T-helper 2 cell (primary cell): Measurements from ENCODE around the gene RASAL3.
"Not testable (repeated sequence)": the region's sequence is repeated elsewhere in the genome, so short reads cannot be mapped to it uniquely, and the experiment has no call there.

Experiments
- DNase-seq, 5 experiments: peaks; one replicate each; pipeline versions ENCODE4 v3.0.0 to v3.0.0-alpha.2; 2012 to 2022
- total RNA-seq, 2 donors: gene quantifications; one replicate each; lab custom pipeline; 2026; lab: John Stamatoyannopoulos, UW

Gene RASAL3
- total RNA-seq: 154 to 176 reads per million in 2 donors

- peak; percentile 23 to 88 (median 48) for DNase-seq
Measured at GRCh38 chr19:15464394-15465385, at the start of gene RASAL3. RASAL3 (minus strand) TSS chr19:15464544; CDS start chr19:15464358, 186 bp downstream.

- no peak for DNase-seq
Measured at GRCh38 chr19:15511671-15512424, 47.5 kb upstream of the RASAL3 start.

GRCh38 chr19:15508035-15508710 lies 43.8 kb upstream of the RASAL3 start, which contains the start of gene CYP4F22:
CYP4F22 (plus strand) TSS chr19:15508525; CDS start chr19:15525337, 16,812 bp downstream.
- DNase-seq: peak in 2 of 5 experiments; percentile 2 to 23

GRCh38 chr19:15507068-15508034 lies 43.0 kb upstream of the RASAL3 start:
- DNase-seq: no peak

DNA sequence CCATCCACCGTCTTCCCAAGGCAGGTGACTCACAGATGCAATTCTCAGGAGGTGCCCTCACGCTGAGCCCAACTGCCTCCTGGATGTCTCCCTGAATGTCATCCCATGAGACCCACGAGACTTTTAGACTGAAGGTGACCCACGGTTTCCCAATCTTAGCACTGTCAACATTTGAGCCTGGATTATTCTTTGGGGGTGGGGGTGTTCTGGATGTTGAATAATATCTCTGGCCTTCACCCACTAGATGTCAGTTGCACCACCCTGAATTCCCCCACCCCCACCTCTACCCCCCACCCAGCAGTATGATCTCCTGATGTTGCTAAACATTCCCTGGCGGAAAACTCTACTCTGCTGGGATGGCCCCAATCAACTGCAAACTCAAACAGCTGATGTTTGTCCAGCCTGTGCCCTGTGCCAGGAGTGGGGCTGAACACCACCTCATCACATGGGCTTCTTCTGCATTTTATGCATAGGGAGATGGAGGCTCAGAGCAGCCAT lies 41.8 kb upstream of the RASAL3 start:
- no peak for DNase-seq

- no peak for DNase-seq
Measured at GRCh38 chr19:15502264-15502663, 37.9 kb upstream of the RASAL3 start.

GRCh38 chr19:15501596-15501995 lies 37.3 kb upstream of the RASAL3 start:
- no peak for DNase-seq

GRCh38 chr19:15498910-15499309 lies 34.6 kb upstream of the RASAL3 start:
- peak in 1 of 5 experiments; percentile 38 for DNase-seq

DNA sequence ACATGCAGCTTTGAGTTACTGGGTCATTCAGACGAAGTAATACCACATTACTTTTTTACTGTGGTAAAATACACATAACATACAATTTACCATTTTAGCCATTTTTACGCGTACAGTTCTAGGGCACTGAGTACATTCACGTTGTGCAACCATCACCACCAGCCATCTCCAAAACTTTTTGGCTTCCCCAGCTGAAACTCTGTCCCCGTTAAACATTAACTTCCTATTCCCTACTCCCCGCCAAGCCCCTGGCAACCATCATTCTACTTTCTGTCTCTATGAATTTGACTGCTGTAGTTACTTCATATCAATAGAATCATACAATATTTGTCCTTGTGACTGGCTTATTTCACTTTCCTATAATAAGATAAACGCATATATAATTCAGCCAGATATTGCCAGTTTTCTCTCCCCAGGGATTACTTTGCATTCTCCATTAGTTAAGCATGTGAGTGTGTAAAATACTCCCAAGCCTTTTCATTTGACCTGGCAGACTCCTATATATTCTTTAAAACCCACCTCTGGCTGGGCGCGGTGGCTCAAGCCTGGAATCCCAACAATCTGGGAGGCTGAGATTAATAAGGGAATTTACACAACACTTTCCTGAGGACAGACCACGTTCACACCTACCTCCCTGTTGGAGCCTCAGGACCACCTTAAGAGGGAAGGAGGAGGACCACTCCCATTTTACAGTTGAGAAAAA lies 34.0 kb upstream of the RASAL3 start:
- DNase-seq: no peak

- DNase-seq: no peak
Measured at GRCh38 chr19:15495151-15495550, 30.8 kb upstream of the RASAL3 start.

DNA sequence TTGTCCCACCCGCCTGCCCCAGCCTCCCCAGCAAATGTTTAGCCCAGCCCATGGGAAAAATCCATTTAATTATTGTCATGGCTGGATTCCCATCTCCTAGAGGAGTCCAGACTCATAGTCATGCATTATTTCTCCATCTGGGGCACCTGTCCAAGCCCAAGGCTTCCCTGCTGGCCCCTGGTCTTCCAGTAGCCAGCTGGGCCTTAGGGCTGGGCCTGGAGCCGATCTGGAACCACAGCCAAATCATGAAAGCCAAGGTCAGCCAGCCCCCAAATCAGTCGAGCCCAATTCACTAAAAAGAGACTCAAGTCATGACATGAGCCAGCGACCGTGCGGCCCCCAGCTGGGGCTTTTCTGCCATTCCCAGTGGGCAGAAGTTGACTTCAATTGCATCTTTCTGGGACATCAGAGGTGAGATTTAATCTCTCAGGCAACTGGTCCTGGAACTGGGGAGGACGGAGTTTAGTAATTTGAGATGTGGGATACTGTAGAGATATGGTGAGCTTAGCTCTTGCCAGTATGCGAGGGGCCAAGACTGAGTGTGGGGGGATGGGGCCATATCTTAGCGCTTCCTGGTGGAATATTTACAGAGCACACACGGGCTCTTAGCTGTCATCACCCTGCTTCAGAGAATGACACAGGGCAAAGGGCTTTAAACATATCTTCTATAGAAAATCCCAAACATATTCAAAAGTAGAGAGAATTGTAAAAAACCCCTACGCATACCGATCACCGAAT lies 24.3 kb upstream of the RASAL3 start:
- no peak for DNase-seq

DNA sequence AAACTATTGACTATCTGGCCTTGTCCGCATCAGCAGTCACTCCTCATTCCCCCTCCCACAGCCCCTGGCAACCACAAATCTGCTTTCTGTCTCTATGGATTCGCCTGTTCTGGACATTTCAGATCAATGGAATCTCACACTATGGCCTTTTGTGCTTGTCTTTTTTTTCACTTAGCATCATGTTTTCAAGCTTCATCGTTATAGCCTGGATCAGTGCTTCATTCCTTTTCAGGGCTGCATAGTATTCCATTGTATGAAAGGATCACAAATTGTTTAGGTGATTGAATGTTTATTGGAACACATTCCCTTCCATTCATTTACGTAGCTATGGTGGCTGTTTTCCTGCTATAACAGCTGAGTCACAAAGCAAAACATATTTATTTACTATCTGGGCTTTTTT lies 22.7 kb upstream of the RASAL3 start:
- DNase-seq: no peak

DNA sequence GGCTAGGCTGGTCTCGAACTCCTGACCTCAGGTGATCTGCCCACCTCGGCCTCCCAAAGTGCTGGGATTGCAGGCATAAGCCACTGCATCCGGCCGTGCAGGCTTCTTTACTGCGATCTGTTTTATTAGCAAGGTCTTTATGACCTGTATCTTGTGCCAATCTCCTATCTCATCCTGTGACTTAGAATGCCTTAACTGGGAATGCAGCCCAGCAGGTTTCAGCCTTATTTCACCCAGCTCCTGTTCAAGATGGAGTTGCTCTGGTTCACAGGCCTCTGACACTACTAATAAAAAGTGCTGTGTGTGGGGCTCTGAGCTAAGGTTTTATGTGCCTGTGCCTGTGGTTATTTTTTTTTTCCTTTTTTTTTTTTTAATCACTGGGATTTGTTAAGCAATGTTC lies 21.4 kb upstream of the RASAL3 start:
- DNase-seq: not testable (repeated sequence)

- not testable (repeated sequence) for DNase-seq
Measured at GRCh38 chr19:15480996-15481395, 16.7 kb upstream of the RASAL3 start.

- DNase-seq: no peak
Measured at GRCh38 chr19:15479391-15480345, 15.3 kb upstream of the RASAL3 start, which contains the start of gene PGLYRP2. PGLYRP2 (minus strand) TSS chr19:15479501; CDS start chr19:15479371, 130 bp downstream.

- no peak for DNase-seq
Measured at GRCh38 chr19:15476325-15476724, 12.0 kb upstream of the RASAL3 start.

- DNase-seq: no peak
Measured at GRCh38 chr19:15475611-15476010, 11.3 kb upstream of the RASAL3 start.

DNA sequence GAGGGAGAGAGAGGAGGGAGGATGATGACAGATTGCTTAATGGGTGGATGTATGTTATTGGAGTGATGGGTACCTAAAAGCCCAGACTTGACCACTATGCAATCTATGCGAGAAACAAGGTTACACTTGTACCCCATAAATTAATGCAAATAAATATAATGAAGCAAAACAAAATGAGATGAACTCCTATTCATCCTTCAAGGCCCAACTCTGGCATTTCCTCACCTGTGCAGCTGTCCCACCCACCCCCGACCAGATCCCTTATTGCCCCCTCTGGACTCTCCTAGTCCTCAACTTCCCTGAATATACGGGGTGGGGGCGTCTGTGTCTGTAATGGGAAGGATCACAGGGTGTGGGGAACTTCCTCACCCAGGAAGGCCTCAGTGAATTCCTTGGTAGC lies 10.8 kb upstream of the RASAL3 start:
- no peak for DNase-seq
